ENCODE results near the gene DDA1.

The DDA1 gene

GRCh38 chr19:17319473-17320238 lies 10.3 kb downstream of the DDA1 start:
- ChIA-PET POLR2A (ENCODE audit: low non-redundant PET) (no interaction called here), CTCF (interaction anchor here (0.6 kb wide), 1 partner anchor 10 kb away, joined by 4 read pairs; no protein-coding TSS in a partner anchor)
- no peak for DNase-seq (ENCODE audit: low spot score)
- H3K27ac ChIP-seq, result peak overlapping the region; percentile 97
- TF ChIP-seq CTCF (conservative IDR thresholded peaks at IDR 0.05; ENCODE audit: low read depth), result no peak

GRCh38 chr19:17320435-17320834 lies 11.1 kb downstream of the DDA1 start:
- POLR2A ChIA-PET (ENCODE audit: low non-redundant PET), result no interaction called here
- DNase-seq (ENCODE audit: low spot score), result no peak
- no peak for TF ChIP-seq CTCF (conservative IDR thresholded peaks at IDR 0.05; ENCODE audit: low read depth)
- CTCF ChIA-PET, result interaction anchor here (0.5 kb wide), 1 partner anchor 1232 kb away, joined by 3 read pairs; no protein-coding TSS in a partner anchor
- peak overlapping the region; percentile 97 for H3K27ac ChIP-seq

GRCh38 chr19:17321655-17322489 lies 12.5 kb downstream of the DDA1 start:
- CTCF ChIA-PET, result interaction anchor here (0.5 kb wide), 1 partner anchor 59 kb away, joined by 3 read pairs; no protein-coding TSS in a partner anchor
- POLR2A ChIA-PET (ENCODE audit: low non-redundant PET), result no interaction called here
- no peak for DNase-seq (ENCODE audit: low spot score)
- TF ChIP-seq CTCF (conservative IDR thresholded peaks at IDR 0.05; ENCODE audit: low read depth), result no peak
- H3K27ac ChIP-seq, result peak overlapping the region; percentile 97

GRCh38 chr19:17322854-17323253 lies 13.5 kb downstream of the DDA1 start:
- CTCF ChIA-PET, result no interaction called here
- DNase-seq (ENCODE audit: low spot score), result no peak
- peak overlapping the region; percentile 97 for H3K27ac ChIP-seq
- POLR2A ChIA-PET (ENCODE audit: low non-redundant PET), result no interaction called here
- TF ChIP-seq CTCF (conservative IDR thresholded peaks at IDR 0.05; ENCODE audit: low read depth), result no peak

GRCh38 chr19:17323300-17323963 lies 14.1 kb downstream of the DDA1 start:
- ChIA-PET CTCF (no interaction called here), POLR2A (ENCODE audit: low non-redundant PET) (no interaction called here)
- H3K27ac ChIP-seq, result peak overlapping the region; percentile 97
- no peak for TF ChIP-seq CTCF (conservative IDR thresholded peaks at IDR 0.05; ENCODE audit: low read depth)
- no peak for DNase-seq (ENCODE audit: low spot score)

- H3K27ac ChIP-seq, result peak overlapping the region; percentile 97
- CTCF ChIA-PET, result no interaction called here
- POLR2A ChIA-PET (ENCODE audit: low non-redundant PET), result interaction anchor here (0.6 kb wide), 1 partner anchor 25 kb away, joined by 8 read pairs; no protein-coding TSS in a partner anchor
- no peak for DNase-seq (ENCODE audit: low spot score)
- no peak for TF ChIP-seq CTCF (conservative IDR thresholded peaks at IDR 0.05; ENCODE audit: low read depth)
These were observed 14.6 kb downstream of the DDA1 start for GRCh38 chr19:17323964-17324332.

Data from RWPE1 (cell line).